ENCODE results near the gene LRP8.
"Not testable (repeated sequence)": the region's sequence is repeated elsewhere in the genome, so short reads cannot be mapped to it uniquely, and the experiment has no call there.

LRP8 gene

DNA sequence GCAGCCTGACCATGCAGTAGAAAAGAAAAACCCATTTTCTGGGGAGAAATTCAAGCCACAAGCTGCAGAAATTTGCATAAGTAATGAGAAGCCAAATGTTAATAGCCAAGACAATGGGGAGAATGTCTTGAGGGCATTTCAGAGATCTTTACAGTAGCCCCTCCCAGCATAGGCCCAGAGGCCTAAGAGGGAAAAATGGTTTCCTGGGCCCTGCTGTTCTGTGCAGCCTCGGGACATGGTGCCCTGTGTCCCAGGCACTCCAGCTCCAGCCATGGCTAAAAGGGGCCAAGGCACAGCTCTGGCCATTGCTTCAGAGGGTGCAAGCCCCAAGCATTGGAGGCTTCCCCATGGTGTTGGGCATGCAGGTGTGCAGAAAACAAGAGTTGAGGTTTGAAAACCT is 122.4 kb downstream of the LRP8 start:
- H3K4me1 ChIP-seq (ENCODE audit: control insufficient read depth, insufficient read depth, low read length, poor library complexity, severe bottlenecking); H3K4me3 ChIP-seq (ENCODE audit: insufficient read depth, low read depth, low read length, poor library complexity, severe bottlenecking); DNase-seq; H3K27ac ChIP-seq (ENCODE audit: insufficient read depth, low read length, poor library complexity, severe bottlenecking); H3K27me3 ChIP-seq (replicated peaks; ENCODE audit: control insufficient read depth, insufficient read depth, low read length, poor library complexity, severe bottlenecking); H3K9me3 ChIP-seq (ENCODE audit: control insufficient read depth, low read length): not testable (repeated sequence)
- H3K36me3 ChIP-seq (ENCODE audit: control insufficient read depth, insufficient read depth, low read length) = peaks cover 70% of the 10 kb centered on the region

DNA sequence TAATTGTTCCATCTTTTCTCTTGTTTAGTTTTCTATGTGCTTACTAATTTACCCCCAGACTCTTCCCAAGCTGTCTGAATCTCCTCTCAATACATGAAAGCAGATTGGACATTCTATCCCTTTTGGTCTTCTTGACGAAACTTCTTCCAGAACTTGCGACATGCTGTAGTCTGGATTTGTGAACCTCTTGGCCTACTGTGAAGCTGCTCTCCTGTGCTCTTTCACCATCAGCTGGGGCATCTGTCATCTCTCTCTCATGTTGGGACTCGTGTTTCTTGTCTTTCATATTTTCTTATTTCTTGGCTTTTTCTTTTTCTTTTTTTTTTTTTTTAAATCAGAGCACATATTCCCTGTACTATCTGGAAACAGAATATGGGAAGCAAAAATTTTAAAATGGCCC is 124.4 kb downstream of the LRP8 start:
- H3K9me3 ChIP-seq (ENCODE audit: control insufficient read depth, low read length) = peaks cover 3% of the 10 kb centered on the region
- H3K4me3 ChIP-seq (ENCODE audit: insufficient read depth, low read depth, low read length, poor library complexity, severe bottlenecking) = no peak overlapping the region
- no peak overlapping the region for H3K27ac ChIP-seq (ENCODE audit: insufficient read depth, low read length, poor library complexity, severe bottlenecking)
- no peaks in the 10 kb centered on the region for H3K4me1 ChIP-seq (ENCODE audit: control insufficient read depth, insufficient read depth, low read length, poor library complexity, severe bottlenecking)
- DNase-seq = no peak
- peaks cover 55% of the 10 kb centered on the region for H3K36me3 ChIP-seq (ENCODE audit: control insufficient read depth, insufficient read depth, low read length)
- no peaks in the 10 kb centered on the region for H3K27me3 ChIP-seq (replicated peaks; ENCODE audit: control insufficient read depth, insufficient read depth, low read length, poor library complexity, severe bottlenecking)

DNA sequence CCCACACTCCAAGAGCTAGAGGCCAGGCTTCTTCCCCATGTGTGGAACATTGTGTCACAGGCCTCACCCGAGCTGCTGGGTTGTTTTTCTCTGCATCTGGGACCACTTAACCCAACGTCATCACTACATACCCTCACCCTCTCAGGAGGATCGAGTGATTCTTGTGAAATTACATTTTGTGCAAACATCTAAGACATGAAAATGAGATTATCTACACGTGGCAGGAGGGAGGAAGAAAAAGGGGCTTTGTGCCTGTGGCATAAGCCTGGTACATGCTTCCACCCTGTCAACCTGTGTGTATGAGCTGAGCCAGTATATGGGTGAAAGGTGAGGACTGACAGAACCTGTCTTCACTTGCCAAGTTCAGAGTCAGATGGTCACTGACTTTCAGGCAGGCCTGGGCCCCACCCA is 129.6 kb downstream of the LRP8 start:
- no peaks in the 10 kb centered on the region for H3K27me3 ChIP-seq (replicated peaks; ENCODE audit: control insufficient read depth, insufficient read depth, low read length, poor library complexity, severe bottlenecking)
- H3K9me3 ChIP-seq (ENCODE audit: control insufficient read depth, low read length) = no peaks in the 10 kb centered on the region
- DNase-seq = no peak
- H3K4me1 ChIP-seq (ENCODE audit: control insufficient read depth, insufficient read depth, low read length, poor library complexity, severe bottlenecking) = peaks cover 8% of the 10 kb centered on the region
- peaks cover 15% of the 10 kb centered on the region for H3K36me3 ChIP-seq (ENCODE audit: control insufficient read depth, insufficient read depth, low read length)
- H3K27ac ChIP-seq (ENCODE audit: insufficient read depth, low read length, poor library complexity, severe bottlenecking) = peak overlapping the region; percentile 1
- H3K4me3 ChIP-seq (ENCODE audit: insufficient read depth, low read depth, low read length, poor library complexity, severe bottlenecking) = no peak overlapping the region

DNA sequence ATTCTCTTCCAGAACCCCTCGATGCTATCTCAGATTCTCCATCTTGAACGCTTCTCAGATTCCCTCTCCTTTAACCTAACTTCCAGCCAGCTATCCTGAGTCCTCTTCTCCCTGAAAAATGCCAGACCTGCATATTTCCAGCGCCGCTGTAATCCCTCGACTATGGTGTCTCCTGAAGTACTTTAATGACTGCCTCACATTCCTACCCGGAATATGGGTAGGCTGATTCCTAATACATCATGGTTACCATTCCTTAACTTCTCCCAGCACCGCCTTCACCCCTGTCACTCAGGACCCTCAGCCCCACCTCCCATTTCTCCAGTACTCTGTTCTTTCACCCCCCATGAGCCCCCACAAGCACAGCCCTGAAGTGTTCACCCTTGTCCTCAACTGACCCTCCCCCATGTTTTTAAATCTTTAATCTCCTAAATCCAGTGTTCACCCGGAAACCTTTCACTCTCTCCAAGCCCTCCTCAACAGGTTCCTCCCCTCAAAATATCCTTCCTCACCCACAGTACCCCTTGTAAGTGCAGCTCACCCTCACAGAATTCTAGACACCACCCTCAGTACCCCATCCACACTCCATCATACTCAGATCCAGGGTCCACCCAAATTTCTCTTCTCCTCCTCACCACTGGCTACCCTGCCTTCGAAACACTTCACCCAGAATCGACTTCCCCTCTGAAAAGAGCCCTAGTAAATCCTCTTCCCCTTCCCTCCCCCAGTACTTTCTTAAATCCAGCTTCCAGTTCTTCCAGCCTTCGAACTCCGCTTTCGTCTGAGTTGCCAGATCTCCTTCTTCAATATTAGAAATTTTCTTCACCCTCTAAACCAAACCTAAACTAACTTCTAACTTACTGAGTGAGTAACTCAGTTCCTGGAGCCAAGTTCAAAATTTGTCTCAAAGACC is 130.3 kb downstream of the LRP8 start:
- no peak for DNase-seq
- Histone ChIP-seq H3K27me3 (replicated peaks; ENCODE audit: control insufficient read depth, insufficient read depth, low read length, poor library complexity, severe bottlenecking) (no peaks in the 10 kb centered on the region), H3K27ac (ENCODE audit: insufficient read depth, low read length, poor library complexity, severe bottlenecking) (peak overlapping the region; percentile 92), H3K9me3 (ENCODE audit: control insufficient read depth, low read length) (no peaks in the 10 kb centered on the region), H3K4me3 (ENCODE audit: insufficient read depth, low read depth, low read length, poor library complexity, severe bottlenecking) (peak overlapping the region; percentile 74), H3K4me1 (ENCODE audit: control insufficient read depth, insufficient read depth, low read length, poor library complexity, severe bottlenecking) (peaks cover 8% of the 10 kb centered on the region), H3K36me3 (ENCODE audit: control insufficient read depth, insufficient read depth, low read length) (peaks cover 8% of the 10 kb centered on the region)

DNA sequence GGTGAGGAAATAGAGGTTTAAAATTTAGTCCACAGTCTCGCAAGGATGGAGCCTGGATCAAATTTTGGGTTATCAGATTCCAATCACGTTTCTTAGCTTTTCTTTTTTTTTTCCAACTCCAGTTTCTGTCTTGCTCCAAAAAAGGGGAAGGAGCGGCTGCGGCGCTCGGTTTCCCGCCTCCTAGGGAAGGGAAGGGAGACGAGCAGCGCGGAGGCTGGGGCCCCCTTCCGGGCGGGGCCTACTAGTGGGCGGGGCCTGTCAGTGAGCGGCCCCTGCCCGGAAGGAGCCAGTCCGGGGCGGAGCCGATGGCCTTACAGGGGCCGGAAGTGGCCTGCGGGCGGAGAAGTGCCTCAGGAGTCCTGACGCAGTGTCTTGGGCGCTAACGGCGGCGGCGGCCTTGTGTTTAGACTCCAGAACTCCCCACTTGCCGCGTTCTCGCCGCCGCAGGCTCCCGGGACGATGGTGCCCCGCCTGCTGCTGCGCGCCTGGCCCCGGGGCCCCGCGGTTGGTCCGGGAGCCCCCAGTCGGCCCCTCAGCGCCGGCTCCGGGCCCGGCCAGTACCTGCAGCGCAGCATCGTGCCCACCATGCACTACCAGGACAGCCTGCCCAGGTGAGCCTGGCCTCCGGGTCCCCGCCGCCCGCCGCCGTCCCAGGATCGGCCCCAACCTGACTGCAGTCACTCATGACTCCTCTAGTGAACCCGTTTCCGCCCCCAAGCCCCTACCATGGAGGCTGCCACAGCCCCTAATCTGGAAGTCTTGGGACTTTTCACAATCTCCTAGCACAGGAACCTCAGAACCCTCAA is 131.2 kb downstream of the LRP8 start, which contains the start of gene CPT2:
CPT2 (plus strand) TSS at position 340 of the 806 bp plus-strand sequence; CDS start at position 460, 120 bp downstream.
- H3K27me3 ChIP-seq (replicated peaks; ENCODE audit: control insufficient read depth, insufficient read depth, low read length, poor library complexity, severe bottlenecking) = no peaks in the 10 kb centered on the region
- peaks cover 8% of the 10 kb centered on the region for H3K4me1 ChIP-seq (ENCODE audit: control insufficient read depth, insufficient read depth, low read length, poor library complexity, severe bottlenecking)
- H3K4me3 ChIP-seq (ENCODE audit: insufficient read depth, low read depth, low read length, poor library complexity, severe bottlenecking) = peak within 1 kb of the TSS; percentile 74
- DNase-seq = peak; percentile 81 to 87 (median 87)
- H3K36me3 ChIP-seq (ENCODE audit: control insufficient read depth, insufficient read depth, low read length) = peaks cover 3% of the 10 kb centered on the region
- H3K9me3 ChIP-seq (ENCODE audit: control insufficient read depth, low read length) = no peaks in the 10 kb centered on the region
- peak within 1 kb of the TSS; percentile 92 for H3K27ac ChIP-seq (ENCODE audit: insufficient read depth, low read length, poor library complexity, severe bottlenecking)

DNA sequence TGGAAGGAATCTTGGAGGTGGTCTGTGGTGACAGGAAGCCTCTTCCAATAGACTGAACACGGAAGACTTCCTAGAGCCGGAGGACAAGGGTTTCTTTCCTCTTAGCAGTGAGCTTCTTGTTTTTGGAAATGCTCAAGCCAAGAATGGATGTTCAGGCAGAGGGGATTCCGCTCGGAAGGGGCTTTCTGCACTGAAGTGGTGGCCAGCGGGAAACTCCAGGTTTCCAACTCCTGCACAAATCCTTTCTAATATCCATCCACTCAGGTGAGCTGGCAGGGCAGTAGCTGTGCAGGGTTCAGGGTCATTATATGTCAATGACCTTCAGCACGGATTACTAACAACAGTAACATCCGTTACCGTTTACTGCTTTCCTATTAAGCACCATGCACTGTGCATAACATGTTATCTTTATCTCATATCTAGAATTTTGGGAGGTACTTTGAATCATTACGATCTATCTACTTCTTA is 131.8 kb downstream of the LRP8 start:
- peak overlapping the region; percentile 92 for H3K27ac ChIP-seq (ENCODE audit: insufficient read depth, low read length, poor library complexity, severe bottlenecking)
- no peak for DNase-seq
- peak overlapping the region; percentile 74 for H3K4me3 ChIP-seq (ENCODE audit: insufficient read depth, low read depth, low read length, poor library complexity, severe bottlenecking)
- H3K27me3 ChIP-seq (replicated peaks; ENCODE audit: control insufficient read depth, insufficient read depth, low read length, poor library complexity, severe bottlenecking) = no peaks in the 10 kb centered on the region
- H3K4me1 ChIP-seq (ENCODE audit: control insufficient read depth, insufficient read depth, low read length, poor library complexity, severe bottlenecking) = peaks cover 8% of the 10 kb centered on the region
- no peaks in the 10 kb centered on the region for H3K36me3 ChIP-seq (ENCODE audit: control insufficient read depth, insufficient read depth, low read length)
- H3K9me3 ChIP-seq (ENCODE audit: control insufficient read depth, low read length) = no peaks in the 10 kb centered on the region

DNA sequence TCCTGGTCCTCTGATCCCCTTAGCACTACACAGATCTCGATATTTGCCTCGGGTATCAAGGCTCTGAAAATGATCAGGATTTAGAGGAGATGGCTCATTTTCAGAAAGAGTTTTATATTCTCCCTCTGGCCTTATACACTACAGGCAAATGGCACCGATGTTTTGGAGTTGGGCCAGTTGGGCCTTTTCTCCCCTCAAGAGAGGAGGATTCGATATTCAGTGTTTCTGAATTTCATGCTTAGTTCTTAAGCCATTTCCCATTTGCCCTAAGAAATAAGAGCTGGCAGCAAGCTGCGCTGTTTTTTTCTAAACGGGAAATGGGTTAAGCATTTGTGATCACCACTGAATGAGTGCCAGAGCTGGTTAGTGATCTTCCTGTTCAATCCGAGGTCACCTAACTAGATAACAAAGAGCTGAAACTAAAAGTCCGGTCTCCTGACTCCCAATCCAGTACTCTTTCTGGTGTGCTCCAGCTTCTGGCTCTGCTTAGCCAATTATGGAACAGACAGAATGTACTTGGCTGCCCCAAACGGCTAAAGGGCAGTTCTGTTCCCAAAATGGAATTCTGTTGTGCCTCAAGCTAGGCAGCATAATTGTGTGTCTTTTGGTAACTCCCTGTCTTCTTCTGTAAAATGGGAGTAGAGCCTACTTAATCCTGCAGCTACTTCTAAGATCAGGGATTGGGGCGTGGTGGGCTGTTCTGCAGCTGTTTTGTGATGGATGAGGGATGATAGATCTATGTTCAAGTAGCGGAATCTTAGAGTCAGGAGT is 132.4 kb downstream of the LRP8 start:
- no peaks in the 10 kb centered on the region for H3K27me3 ChIP-seq (replicated peaks; ENCODE audit: control insufficient read depth, insufficient read depth, low read length, poor library complexity, severe bottlenecking)
- no peaks in the 10 kb centered on the region for H3K36me3 ChIP-seq (ENCODE audit: control insufficient read depth, insufficient read depth, low read length)
- no peak overlapping the region for H3K4me3 ChIP-seq (ENCODE audit: insufficient read depth, low read depth, low read length, poor library complexity, severe bottlenecking)
- no peaks in the 10 kb centered on the region for H3K9me3 ChIP-seq (ENCODE audit: control insufficient read depth, low read length)
- no peak overlapping the region for H3K27ac ChIP-seq (ENCODE audit: insufficient read depth, low read length, poor library complexity, severe bottlenecking)
- no peak for DNase-seq
- H3K4me1 ChIP-seq (ENCODE audit: control insufficient read depth, insufficient read depth, low read length, poor library complexity, severe bottlenecking) = peaks cover 8% of the 10 kb centered on the region

Data from effector memory CD4-positive, alpha-beta T cell (primary cell).